Measurements from ENCODE around the gene ADORA1.

The ADORA1 gene

GRCh38 chr1:203127666-203128430 lies at the start of gene ADORA1 (continued):
- TF ChIP-seq ZBTB6 (tag by site-specific recombination; IDR thresholded peaks at IDR 0.05) (peak; percentile 68; the same call in 1 of the 2 replicates), ZNF560 (tag by site-specific recombination; IDR thresholded peaks at IDR 0.05; ENCODE audit: borderline replicate concordance) (no peak), ZNF175 (tag by site-specific recombination; IDR thresholded peaks at IDR 0.05) (no peak), KLF9 (tag by site-specific recombination; IDR thresholded peaks at IDR 0.05; ENCODE audit: low read depth) (peak; percentile 48), ZNF19 (tag by site-specific recombination; IDR thresholded peaks at IDR 0.05; ENCODE audit: low read depth) (no peak), ZNF341 (tag by site-specific recombination; IDR thresholded peaks at IDR 0.05; ENCODE audit: low read depth) (peak; percentile 76), ZNF398 (tag by site-specific recombination; IDR thresholded peaks at IDR 0.05) (peak; percentile 70), ZNF121 (tag by site-specific recombination; IDR thresholded peaks at IDR 0.05) (0 out of 2 replicates have a peak, but pooled peaks have one; percentile 26), OSR2 (tag by site-specific recombination; IDR thresholded peaks at IDR 0.05) (0 out of 2 replicates have a peak, but pooled peaks have one; percentile 14), ZIC2 (tag by site-specific recombination; IDR thresholded peaks at IDR 0.05) (peak; percentile 67), RBAK (tag by site-specific recombination; IDR thresholded peaks at IDR 0.05) (no peak), ZBTB20 (tag by site-specific recombination; IDR thresholded peaks at IDR 0.05) (peak; percentile 50; the same call in 1 of the 2 replicates), EGR2 (tag by site-specific recombination; IDR thresholded peaks at IDR 0.05; ENCODE audit: low read depth) (peak; percentile 59), ZNF501 (tag by site-specific recombination; IDR thresholded peaks at IDR 0.05) (0 out of 2 replicates have a peak, but pooled peaks have one; percentile 47), KLF1 (tag by site-specific recombination; IDR thresholded peaks at IDR 0.05) (no peak), ZBTB48 (tag by site-specific recombination; IDR thresholded peaks at IDR 0.05) (peak; percentile 63; the same call in 1 of the 2 replicates), ZNF658 (tag by site-specific recombination; IDR thresholded peaks at IDR 0.05) (no peak), ZNF335 (tag by site-specific recombination; conservative IDR thresholded peaks at IDR 0.05) (peak; percentile 87), PRDM6 (tag by site-specific recombination; IDR thresholded peaks at IDR 0.05) (no peak), GLIS1 (tag by site-specific recombination; IDR thresholded peaks at IDR 0.05) (peak; percentile 34), ZNF24 (tag by site-specific recombination; IDR thresholded peaks at IDR 0.05) (no peak), ZNF488 (tag by site-specific recombination; IDR thresholded peaks at IDR 0.05) (no peak), ZNF585B (tag by site-specific recombination; IDR thresholded peaks at IDR 0.05) (no peak), ZBTB1 (tag by site-specific recombination; IDR thresholded peaks at IDR 0.05) (no peak), TRIM28 (IDR thresholded peaks at IDR 0.05; ENCODE audit: borderline replicate concordance, low read length) (no peak), ZBTB17 (tag by site-specific recombination; IDR thresholded peaks at IDR 0.05) (peak; percentile 26; the same call in 1 of the 2 replicates), ZNF350 (tag by site-specific recombination; IDR thresholded peaks at IDR 0.05) (no peak)
- TF ChIP-seq, protein P1, sequence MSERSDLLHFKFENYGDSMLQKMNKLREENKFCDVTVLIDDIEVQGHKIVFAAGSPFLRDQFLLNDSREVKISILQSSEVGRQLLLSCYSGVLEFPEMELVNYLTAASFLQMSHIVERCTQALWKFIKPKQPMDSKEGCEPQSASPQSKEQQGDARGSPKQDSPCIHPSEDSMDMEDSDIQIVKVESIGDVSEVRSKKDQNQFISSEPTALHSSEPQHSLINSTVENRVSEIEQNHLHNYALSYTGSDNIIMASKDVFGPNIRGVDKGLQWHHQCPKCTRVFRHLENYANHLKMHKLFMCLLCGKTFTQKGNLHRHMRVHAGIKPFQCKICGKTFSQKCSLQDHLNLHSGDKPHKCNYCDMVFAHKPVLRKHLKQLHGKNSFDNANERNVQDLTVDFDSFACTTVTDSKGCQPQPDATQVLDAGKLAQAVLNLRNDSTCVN (tag by site-specific recombination; optimal IDR thresholded peaks at IDR 0.05) = peak; percentile 69
- TF ChIP-seq, protein P2, sequence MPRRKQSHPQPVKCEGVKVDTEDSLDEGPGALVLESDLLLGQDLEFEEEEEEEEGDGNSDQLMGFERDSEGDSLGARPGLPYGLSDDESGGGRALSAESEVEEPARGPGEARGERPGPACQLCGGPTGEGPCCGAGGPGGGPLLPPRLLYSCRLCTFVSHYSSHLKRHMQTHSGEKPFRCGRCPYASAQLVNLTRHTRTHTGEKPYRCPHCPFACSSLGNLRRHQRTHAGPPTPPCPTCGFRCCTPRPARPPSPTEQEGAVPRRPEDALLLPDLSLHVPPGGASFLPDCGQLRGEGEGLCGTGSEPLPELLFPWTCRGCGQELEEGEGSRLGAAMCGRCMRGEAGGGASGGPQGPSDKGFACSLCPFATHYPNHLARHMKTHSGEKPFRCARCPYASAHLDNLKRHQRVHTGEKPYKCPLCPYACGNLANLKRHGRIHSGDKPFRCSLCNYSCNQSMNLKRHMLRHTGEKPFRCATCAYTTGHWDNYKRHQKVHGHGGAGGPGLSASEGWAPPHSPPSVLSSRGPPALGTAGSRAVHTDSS (tag by site-specific recombination; IDR thresholded peaks at IDR 0.05) = 0 out of 2 replicates have a peak, but pooled peaks have one; percentile 32

Data from HEK293 (cell line).